GM21737 (cell line): ENCODE measurements around the gene CLMP.
"Not testable (repeated sequence)": the region's sequence is repeated elsewhere in the genome, so short reads cannot be mapped to it uniquely, and the experiment has no call there.

Source experiments
- ATAC-seq: cut with Tn5 transposase; IDR thresholded peaks from one replicate; pipeline ENCODE4 v1.9.1; 2021; ENCODE audit warnings: mild to moderate bottlenecking, moderate library complexity; ENCODE audit not compliant: unreplicated experiment

CLMP gene

DNA sequence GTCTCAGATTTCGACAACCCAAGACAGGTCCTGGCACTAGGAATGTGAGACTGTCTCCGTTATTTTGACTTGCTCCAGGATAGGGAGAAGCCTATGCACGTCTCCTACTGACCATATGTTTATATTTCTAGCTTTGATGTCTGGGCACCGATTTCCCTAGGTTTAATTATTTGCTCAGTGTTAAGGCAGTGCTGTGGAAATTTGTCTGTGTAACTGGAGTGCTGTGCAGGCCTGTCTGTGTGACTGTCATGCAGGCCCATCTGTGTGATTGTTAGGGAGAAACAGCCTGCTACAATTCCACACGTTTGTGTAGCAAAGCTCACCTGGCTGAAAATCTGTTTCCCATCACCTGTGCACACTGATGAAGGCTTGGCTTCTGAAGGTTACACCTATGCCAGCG, 103.5 kb downstream of the CLMP start:
- ATAC-seq: no peak

DNA sequence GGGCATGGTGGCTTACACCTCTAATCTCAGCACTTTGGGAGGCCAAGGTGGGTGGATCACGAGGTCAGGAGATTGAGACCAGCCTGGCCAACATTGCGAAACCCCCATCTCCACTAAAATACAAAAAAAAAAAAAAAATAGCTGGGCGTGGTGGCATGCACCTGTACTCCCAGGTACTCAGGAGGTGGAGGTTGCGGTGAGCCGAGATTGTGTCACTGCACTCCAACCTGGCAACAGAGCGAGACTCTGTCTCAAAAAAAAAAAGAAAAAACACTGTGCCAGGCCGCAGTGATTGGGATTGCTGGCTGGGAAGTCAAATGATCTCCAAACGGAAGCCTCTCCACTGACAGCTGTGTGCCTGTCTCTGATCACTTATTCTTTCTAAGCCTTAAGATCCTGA, 104.9 kb downstream of the CLMP start:
- not testable (repeated sequence) for ATAC-seq

DNA sequence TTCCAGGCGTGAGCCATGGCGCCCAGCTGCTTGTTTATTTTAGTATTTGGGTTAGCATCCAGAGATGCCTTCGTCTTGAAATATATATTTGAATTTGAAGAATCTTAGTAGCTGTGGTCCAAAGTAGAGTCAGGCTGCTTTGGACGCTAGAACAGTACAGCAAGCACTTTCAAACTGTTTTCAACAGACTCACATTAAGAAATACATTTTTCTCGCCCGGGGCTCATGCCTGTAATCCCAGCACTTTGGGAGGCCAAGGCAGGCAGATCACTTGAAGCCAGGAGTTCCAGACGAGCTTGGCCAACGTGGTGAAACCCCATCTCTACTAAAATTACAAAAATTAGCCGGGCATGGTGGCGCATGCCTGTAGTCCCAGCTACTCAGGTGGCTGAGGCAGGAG, 106.2 kb downstream of the CLMP start:
- ATAC-seq: not testable (repeated sequence)

DNA sequence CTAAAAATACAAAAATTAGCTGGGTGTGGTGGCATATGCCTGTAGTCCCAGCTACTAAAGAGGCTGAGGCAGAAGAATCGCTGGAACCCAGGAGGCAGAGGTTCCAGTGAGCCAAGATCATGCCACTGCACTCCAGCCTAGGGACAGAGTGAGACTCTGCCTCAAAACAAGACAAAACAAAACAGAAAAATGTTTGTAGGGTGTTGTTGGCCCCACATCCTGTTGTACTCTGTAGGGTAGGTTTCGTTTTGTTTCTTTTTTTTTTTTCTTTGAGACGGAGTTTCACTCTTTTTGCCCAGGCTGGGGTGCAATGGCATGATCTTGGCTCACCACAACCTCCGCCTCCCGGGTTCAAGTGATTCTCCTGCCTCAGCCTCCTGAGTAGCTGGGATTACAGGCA, 107.4 kb downstream of the CLMP start:
- ATAC-seq: peak; percentile 82

DNA sequence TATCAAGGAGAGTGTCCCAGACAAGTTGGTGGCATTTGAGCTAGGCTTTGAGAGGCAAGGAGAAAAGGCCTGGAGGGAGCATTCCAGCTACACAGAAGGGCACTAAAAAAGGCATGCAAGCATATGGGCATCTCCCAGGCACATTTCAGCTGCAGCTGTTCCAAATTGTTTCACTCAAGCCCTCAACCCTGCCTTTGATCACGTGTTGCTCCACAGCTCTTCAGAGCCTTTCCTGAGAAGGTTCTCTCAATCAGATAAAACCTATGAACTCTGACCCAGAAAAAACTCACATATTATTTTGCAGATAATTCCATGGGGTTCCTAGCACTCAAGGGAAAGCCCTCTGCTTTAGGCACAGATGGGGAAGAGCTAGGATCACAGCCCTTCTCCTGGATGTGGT, 108.7 kb downstream of the CLMP start:
- ATAC-seq: no peak

DNA sequence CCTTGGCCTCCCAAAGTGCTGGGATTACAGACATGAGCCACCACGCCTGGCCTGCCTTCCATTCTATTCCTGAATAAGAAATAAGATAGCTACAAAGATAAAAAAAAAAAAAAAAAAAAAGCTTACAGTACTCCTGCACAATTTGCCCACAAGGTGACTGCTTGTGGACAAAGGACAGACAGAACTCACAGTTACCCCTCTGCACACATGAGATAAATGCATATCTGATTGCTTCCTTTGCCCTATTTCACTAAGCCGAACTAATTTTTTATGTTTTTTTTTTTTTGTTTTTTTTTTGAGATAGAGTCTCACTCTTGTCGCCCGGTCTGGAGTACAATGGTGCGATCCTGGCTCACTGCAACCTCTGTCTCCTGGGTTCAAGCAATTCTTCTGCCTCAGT, 109.6 kb downstream of the CLMP start:
- ATAC-seq: no peak

DNA sequence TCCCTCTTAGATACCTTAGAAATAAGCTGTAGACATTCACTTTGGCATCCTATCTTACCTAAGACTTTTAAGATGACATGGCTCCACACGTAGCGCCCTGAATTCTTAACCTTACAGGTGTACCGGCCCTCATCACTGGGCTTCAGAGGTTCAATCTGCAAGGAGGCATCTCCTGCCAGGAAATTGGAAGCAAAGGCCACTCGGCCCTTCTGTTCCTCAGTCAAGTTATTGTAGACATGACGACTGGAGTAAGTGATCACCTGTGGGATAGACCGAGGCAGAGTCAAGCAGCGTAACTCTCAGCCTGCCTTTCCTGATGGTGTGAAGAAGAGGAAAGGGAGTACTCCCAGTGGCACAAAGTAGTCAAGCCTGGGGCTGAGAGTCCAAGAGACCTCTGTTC, 110.6 kb downstream of the CLMP start:
- no peak for ATAC-seq

DNA sequence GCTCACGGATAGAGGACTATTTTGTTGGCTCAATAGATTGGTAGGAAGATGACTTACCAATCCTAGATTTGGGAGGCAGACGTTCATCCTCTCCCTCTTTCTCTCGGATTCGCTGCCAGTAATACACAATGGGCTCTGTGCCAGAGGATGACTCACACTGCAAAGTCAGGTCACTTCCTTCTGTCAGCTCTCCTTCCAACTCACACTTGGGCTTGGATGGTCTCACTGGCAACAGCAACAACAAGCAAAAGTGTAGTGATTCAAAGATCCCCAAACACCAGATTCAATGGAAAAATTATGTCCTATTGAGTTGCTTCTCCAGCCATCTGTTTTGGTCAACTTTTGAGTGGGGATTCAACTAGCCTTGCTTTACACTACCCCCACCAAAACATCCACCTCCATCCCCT, 111.4 kb downstream of the CLMP start:
- ATAC-seq: no peak

DNA sequence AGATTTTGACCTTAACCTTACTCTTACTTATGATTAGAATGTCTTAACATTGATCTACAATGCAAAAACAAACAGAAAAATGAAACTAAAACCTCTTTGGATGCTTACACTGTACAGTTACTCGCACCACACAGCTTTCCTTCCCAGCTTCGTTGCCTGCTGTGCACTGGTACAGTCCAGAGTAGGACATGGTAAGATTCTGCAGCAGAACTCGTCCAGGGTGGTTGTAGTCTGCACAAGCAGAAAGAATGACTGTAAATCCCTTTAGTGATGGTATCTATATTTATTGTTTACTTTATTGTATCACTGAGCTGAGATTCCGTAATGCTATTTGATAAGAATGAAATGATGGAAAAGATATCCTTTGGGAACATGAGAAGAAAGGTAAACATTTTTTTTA, 112.1 kb downstream of the CLMP start:
- no peak for ATAC-seq

DNA sequence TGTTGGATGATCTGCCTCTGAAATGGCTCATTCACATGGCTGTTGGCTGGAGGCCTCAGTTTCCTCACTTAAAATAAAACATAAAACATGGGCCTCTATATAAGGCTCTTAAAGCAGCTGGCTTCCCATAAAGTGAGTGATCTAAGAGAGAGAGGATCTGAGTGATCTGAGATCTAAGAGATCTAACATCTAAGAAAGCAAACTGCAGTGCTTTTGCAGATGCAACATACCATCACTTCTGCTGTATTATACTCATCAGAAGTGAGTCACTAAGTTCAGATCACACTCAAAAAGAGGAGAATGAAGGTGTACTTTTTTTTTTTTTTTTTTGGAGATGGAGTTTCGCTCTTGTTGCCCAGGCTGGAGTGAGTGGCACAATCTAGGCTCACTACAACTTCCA, 115.0 kb downstream of the CLMP start:
- ATAC-seq: no peak

DNA sequence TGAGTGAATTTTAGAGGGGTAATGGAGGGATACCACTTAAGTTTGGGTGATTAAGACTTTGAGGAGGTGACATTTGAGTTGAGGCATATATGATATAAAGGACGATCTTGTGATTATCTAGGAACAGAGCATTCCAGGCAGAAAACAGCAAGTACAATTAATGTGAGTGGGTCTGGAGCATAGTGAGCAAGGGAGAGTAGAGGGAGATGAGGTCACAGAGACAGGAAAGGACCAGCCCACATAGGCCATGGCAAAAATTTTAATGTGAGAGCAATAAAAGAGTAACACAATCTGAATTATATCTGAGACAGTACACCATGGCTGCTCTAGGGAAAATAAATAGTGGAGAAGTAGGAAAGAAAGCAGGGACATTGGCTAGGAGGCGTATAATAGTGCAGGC, 118.6 kb downstream of the CLMP start:
- no peak for ATAC-seq

DNA sequence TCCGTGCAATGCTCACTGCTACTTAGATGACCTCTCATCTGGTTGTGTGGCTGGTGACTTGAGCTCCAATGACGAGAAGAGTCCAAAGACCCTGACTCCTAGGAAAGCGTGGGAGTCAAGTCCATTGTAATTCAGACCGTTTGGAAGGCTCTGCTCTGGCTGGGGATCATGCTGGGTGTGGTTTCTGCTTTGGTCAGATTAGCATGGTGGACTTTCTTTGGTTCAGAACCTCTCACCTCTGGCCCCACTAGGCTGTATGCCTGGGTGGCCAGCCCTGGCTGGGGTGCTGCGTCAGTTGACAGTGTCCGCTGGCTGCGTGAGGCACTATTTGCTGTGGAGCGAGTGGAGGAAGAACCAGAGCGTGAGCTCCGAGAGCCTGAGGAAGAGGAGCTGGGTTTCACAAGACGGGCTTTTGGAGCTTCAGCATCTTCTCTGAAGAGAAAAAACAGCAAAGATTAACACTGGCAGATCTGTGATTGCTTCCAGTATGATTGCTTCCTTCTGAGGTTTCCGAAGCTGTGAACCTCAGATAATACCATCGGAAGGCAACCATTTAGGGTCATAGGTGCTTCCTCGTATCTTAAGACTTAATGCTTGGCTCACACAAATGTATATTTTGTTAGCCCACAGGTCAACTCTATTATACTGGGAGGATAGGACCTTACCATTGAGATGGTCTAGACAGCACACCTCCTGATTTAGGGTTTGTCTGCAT, 121.5 kb downstream of the CLMP start:
- no peak for ATAC-seq

DNA sequence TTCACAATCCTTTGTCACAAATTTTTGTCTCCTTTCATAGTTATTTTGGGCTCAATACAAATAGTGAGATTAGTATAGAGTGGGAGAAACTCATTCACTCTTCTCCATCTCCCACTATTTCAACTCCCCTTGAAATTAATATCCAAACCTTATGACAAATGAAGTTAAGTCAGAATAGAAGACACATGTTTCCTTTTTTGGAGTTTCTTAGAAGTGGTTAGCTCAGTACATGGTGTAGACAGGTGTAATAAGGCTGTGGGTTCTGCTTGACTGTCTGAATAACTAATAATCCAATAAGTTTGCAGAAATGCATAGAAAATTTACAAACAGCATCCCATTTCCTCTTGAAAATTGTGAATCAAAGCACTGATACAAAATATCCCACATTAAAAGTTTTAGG, 122.3 kb downstream of the CLMP start:
- no peak for ATAC-seq

DNA sequence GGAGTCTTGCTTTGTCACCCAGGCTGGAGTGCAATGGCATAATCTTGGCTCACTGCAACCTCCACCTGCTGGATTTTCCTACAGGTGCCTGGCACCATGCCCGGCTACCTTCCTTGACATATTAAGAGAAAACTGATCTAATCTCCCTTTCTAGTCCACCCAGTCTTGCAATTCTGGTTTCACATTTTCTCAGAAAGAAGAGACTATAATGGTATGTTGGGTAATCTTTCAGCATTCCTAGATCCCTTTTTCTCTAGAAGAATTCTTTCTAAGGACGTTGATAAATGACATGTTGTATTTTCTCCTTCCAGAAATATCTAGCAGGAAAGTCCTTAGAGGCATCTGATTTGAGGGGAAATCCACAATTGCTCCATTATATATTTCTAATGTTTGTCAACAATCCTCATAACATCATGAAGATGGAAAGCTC, 122.7 kb downstream of the CLMP start:
- no peak for ATAC-seq

DNA sequence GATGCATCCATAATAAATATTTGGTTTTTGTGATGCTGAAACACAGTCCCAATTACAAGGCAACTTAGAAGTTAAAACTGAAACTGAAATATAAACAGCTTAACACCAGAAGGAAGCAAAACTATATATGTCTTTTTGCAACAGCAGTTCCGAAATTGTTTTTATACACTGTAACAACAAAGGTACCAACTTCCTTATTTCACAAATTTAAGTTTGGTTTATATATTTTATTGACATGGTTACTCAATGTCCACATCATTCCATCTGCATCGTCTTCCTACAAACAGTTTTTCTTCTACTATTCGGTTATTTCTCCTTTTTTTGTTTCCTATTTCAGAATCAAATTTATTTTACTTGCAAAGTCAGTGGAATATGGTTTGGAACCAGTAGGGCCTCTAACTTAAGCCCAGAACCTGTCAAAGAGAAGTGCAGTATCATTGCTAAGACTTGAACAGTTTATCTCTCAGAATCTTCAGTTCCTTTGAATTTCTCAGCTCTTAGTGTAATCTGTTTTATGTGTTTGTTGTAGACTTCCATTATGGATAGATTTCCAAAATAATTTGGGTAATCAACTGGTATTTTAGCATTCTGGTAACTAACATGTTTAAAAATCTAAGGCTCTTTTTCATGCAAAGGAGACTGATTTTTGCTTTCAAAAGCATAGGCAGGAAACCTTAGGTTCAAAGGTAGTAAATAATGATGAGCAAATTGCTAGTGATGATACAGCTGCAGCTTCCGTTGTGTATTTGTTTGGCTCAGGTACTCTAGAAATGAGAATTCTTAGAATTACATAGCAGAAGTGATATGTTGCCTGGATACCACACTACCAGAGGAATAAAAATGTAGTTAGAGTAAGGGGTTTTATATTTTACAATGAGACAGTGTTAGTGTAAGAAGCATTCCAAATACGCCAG, 124.9 kb downstream of the CLMP start:
- ATAC-seq: peak; percentile 52

DNA sequence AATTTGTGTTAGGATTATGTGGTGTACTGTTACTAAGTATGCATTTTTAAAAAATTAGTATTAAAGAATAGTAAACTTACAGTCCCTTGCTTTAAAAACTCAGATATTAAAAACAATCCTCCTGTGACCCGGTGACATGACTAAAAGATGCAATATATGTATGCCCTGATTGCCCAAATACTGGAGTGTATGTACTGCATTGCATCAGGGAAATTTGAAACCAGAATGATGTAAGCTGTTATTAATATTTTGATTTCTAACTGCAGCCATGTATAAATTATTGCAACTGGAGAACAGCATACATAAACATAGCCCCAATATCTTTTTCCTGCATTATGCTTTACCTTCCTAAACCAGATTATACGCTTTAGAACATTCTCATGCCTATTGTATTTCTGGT, 129.4 kb downstream of the CLMP start:
- no peak for ATAC-seq

DNA sequence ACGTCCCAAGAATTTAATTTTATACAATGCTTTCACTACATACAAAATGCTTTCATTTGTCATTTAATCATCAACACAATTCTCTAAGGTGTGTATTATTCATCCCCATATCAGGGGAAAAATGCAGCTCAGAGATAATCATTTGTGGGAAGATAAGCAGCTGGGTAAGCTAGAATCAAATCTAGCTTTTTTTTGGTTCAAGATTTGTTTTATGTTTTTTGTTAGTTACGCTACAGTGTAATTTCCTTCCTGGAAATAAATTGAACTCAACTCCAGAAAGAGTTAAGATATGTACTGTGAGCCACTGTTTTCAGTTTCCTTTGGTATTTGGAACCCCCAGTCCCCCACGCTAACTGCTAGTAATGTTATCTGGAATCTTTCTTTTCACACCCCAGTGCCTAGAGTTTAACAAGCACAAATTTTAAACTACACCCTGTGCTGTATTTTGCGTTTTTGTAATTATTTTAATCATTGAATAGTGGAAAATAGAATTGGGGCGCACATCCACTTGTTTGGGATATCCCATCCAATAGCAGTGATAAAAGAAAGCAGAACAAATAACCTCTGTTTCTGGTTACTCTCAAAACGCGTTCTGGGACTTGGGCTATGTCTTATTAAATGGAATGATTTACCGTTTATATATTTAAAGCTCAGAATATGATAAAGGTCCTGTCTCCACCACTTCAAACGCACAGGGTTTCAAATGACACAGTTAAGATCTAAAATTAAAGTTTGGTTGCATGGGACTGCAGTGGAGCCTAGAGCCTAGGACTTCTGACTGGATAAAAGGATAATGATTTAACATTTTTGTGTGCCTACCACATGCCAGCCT, 131.0 kb downstream of the CLMP start:
- ATAC-seq: no peak

DNA sequence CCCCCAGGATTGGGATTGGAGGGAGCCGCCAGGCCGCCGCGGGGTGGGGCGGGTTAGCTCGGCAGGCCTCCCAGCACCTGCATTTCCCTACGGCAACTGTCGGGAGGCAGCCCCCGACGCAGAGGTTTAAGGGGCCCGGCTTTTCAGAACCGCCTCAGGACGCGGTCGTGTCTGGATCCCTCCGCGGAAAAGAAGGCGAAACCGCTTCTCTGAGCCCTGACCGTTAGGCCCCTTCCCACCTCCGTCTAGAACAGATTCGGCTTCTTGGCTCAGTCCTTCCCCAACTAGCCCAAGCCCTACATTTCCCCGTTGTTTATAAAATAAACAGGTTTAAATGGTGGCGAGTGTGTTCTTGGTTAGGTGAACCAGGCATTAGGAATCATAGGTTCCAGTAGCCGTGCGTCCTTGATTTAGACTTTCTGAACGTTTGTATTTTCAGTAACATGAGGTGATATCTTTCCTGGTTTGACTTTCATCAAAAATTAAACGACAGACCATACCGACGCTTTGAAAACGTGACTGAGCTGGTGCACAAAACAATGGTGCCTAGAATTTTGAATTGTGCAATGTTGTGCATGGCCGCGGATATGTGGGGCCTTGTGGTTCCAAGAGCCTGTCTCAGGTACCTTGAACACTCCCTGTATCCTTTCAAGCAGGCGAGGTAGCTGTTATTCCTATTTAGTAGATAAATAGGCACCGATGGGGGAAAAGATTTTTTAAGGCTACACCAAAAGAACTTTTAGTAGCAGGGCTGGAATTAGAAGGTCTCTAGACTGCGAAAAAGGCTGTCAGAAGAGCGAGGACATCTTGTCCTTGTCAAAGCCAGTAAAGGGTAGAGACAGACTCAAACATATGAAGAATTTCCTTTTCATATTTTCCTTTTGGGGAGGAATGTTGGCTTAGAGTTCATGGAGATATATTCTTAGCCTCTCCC, 131.9 kb downstream of the CLMP start:
- peak; percentile 3 for ATAC-seq

DNA sequence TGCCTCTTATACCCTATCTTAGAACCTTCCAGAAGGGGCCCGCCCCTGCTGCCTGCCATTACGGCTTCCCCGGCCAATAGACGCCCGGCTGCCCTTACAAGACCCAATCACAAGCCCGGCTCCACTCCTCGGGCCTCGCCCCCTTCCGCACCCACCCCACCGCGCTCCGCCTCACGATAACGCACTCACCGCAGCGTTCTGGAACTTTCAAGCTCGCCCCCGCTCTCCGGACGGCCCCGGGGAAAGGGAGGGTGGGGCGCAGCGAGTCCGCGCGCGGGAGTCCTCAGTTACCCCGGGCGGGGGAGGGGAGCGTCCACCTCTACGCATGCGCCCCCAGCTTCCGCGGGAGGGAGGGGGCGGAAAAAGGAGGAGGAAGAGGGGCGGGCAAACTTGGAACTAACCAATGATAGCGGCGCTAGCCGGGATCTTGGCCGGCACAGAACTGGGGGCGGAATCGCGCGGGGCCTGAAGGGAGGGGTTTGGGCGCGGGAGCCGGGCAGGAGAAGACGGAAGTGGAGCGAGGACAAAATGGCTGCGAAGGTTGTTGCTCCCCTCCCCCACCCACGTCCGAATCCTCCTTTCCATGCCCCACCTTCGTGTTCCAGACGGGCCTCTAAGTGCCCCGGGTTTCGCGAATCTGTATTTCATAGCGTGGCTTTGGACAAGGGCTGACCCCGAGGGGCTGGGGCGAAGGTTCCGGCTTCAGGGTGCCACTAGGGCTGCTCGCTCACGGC, 132.7 kb downstream of the CLMP start:
- peak; percentile 89 for ATAC-seq
